Neural crest cell (in vitro differentiated cells): ENCODE measurements around the gene IL1B. TPM values are rescaled to one million over a fixed set of nuclear protein-coding genes. Genes with fewer than 3 reads are reported as not detected.

ENCODE experiments used
- DNase-seq: peaks from one replicate; pipeline ENCODE4 v3.0.0; 2021; ENCODE audit warnings: low read depth, mixed read lengths, low spot score
- H3K27ac Mint-ChIP-seq: one replicate; pipeline ENCODE4 v1.8.0; 2021; ENCODE audit warnings: mild to moderate bottlenecking, mixed read lengths; ENCODE audit not compliant: unreplicated experiment
- H3K27me3 Mint-ChIP-seq: 2 replicates; pipeline ENCODE4 v1.8.0; 2021; ENCODE audit warnings: low read depth, mild to moderate bottlenecking, mixed read lengths
- H3K36me3 Mint-ChIP-seq: 2 replicates; pipeline ENCODE4 v1.8.0; 2021; ENCODE audit warnings: low read depth, mild to moderate bottlenecking, mixed read lengths
- H3K4me1 Mint-ChIP-seq: 2 replicates; pipeline ENCODE4 v1.8.0; 2021; ENCODE audit warnings: mixed read lengths
- H3K4me3 Mint-ChIP-seq: one replicate; pipeline ENCODE4 v1.8.0; 2021; ENCODE audit warnings: mild to moderate bottlenecking, mixed read lengths
- H3K9me3 Mint-ChIP-seq: 2 replicates; pipeline ENCODE4 v1.8.0; 2021; ENCODE audit warnings: mixed read lengths
- CTCF ChIP-seq: fragments of 200-600 bp; sonication (generic); conservative IDR thresholded peaks from 2 replicates; pipeline ENCODE4 v1.5.0; 2021; ENCODE audit warnings: antibody characterized with exemption, mild to moderate bottlenecking
- total RNA-seq: library from RNA; stranded (reverse); gene quantifications from 2 replicates; pipeline ENCODE4 v1.2.1, GENCODE V29; 2021

Gene IL1B
- total RNA-seq, 1 donor from 2014 or later, result not detected

- Mint-ChIP-seq H3K27me3 (no peaks in the 10 kb centered on the region), H3K9me3 (peaks cover 9% of the 10 kb centered on the region), H3K27ac (peak overlapping the region; percentile 40), H3K4me1 (peaks cover 4% of the 10 kb centered on the region), H3K36me3 (peaks cover 3% of the 10 kb centered on the region), H3K4me3 (no peak overlapping the region)
- no peak for TF ChIP-seq CTCF
- DNase-seq, result no peak
Observed at GRCh38 chr2:112790305-112790704, 46.3 kb downstream of the IL1B start.

GRCh38 chr2:112789186-112789585 lies 47.4 kb downstream of the IL1B start:
- no peak overlapping the region for H3K4me3 Mint-ChIP-seq
- no peaks in the 10 kb centered on the region for H3K27me3 Mint-ChIP-seq
- no peak for DNase-seq
- no peak for TF ChIP-seq CTCF
- peaks cover 3% of the 10 kb centered on the region for H3K36me3 Mint-ChIP-seq
- H3K27ac Mint-ChIP-seq, result peak overlapping the region; percentile 75
- peaks cover 9% of the 10 kb centered on the region for H3K9me3 Mint-ChIP-seq
- peaks cover 9% of the 10 kb centered on the region for H3K4me1 Mint-ChIP-seq

GRCh38 chr2:112788653-112789052 lies 47.9 kb downstream of the IL1B start:
- no peak for DNase-seq
- Mint-ChIP-seq H3K4me1 (peaks cover 14% of the 10 kb centered on the region), H3K4me3 (no peak overlapping the region), H3K27ac (no peak overlapping the region), H3K36me3 (peaks cover 3% of the 10 kb centered on the region), H3K27me3 (no peaks in the 10 kb centered on the region), H3K9me3 (peaks cover 9% of the 10 kb centered on the region)
- no peak for TF ChIP-seq CTCF

- Mint-ChIP-seq H3K36me3 (peaks cover 3% of the 10 kb centered on the region), H3K27me3 (no peaks in the 10 kb centered on the region), H3K9me3 (peaks cover 5% of the 10 kb centered on the region), H3K27ac (no peak overlapping the region), H3K4me1 (peaks cover 16% of the 10 kb centered on the region), H3K4me3 (no peak overlapping the region)
- no peak for DNase-seq
- no peak for TF ChIP-seq CTCF
Observed at GRCh38 chr2:112787729-112788393, 48.7 kb downstream of the IL1B start.

- Mint-ChIP-seq H3K4me1 (peaks cover 16% of the 10 kb centered on the region), H3K4me3 (no peak overlapping the region), H3K36me3 (peaks cover 3% of the 10 kb centered on the region), H3K9me3 (peaks cover 5% of the 10 kb centered on the region), H3K27ac (no peak overlapping the region), H3K27me3 (no peaks in the 10 kb centered on the region)
- no peak for DNase-seq
- no peak for TF ChIP-seq CTCF
Observed at GRCh38 chr2:112787294-112787693, 49.3 kb downstream of the IL1B start.
